ENCODE data around the gene ZSCAN32. TPM values are rescaled to one million over a fixed set of nuclear protein-coding genes. Genes with fewer than 3 reads are reported as not detected.
A peak's percentile ranks its signal among the peaks of the same experiment; 100 is the strongest.

ZSCAN32 gene
- total RNA-seq (2022) (14.1 and 16.6 TPM in 2 replicates), Bru-seq, nascent RNA (percentile 66 among the genes with signal in this experiment), BruChase-seq, experiment 1, labeled RNA remaining after a 2-hour chase (percentile 71 among the genes with signal in this experiment), BruChase-seq, experiment 2, labeled RNA remaining after a 6-hour chase (percentile 62 among the genes with signal in this experiment)
- long read RNA-seq, partial matches to known transcripts = 7 of 23 reads
- long read RNA-seq, other reads (novel, unspliced or antisense) = 8 of 23 reads

DNA sequence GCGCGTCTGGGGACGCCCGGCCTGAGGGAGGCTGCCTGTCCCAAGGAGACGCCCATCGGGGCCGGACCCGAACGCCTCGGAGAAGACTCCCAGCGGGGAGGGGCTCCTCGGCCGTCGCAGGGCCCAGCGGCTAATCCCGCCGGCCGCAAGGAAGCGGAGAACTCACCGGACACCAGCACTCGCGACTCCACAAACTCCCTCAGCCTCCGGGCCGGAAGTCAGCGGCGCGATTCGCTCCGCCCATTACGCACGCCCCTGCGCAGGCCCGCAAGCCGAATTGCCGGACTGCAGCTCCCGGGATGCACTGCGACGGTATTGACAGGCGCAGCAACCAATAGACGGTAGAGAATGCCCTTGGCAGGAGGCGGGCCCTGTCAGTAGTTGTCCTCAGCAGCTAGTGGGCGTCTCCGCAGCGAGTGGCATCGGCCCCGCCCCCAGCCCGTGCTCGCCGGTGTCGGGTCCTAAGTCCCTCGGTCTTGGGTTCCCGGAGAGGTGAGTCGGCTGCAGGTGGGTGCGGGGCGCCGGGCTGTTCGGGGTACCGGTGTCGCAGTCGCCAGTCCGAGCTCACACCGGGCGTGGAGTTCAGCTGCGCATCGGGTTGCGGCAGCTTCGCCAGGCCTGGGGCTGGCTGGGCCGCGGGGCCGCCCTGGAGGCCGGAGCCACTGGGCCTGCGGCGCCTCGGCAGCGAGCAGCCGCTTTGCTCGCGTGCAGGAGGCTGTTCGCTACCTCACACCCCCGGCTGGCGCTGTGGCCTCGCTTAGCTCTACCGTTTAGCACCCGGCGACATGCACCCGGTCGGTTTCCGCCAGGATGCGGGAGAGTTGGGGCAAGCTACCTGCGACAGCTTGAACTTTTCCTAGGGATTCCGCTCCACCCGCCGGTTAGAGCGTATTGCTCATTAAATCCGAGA lies at the start of gene ZSCAN32, which contains the start of gene ZNF174:
ZSCAN32 (minus strand) TSS at position 226 of the 910 bp plus-strand sequence. CDS start 3,447 bp downstream, outside the sequence.
ZNF174 (plus strand) TSS at position 437 of the 910 bp plus-strand sequence. CDS start 790 bp downstream, outside the sequence.
- Mint-ChIP-seq H3K4me3 (ENCODE audit: unreplicated experiment) (peak within 1 kb of the TSS; percentile 87), H3K27me3 (ENCODE audit: insufficient read depth, unreplicated experiment) (no peaks in the 10 kb centered on the region), H3K9me3 (ENCODE audit: unreplicated experiment) (no peaks in the 10 kb centered on the region), H3K4me1 (ENCODE audit: low read depth, unreplicated experiment) (peaks cover 5% of the 10 kb centered on the region), H3K36me3 (ENCODE audit: insufficient read depth, unreplicated experiment) (peaks cover 44% of the 10 kb centered on the region), H3K27ac (ENCODE audit: unreplicated experiment) (peak within 1 kb of the TSS; percentile 79)
- H3K9me3 ChIP-seq = peaks cover 1% of the 10 kb centered on the region; the same call in 1 of the 2 replicates
- peaks cover 2% of the 10 kb centered on the region for H3K36me3 ChIP-seq (ENCODE audit: control insufficient read depth, insufficient read depth, low read length)
- H3K4me3 ChIP-seq (ENCODE audit: low read depth, low read length) = peak within 1 kb of the TSS; percentile 83
- ChIA-PET POLR2A (interaction anchor here (0.5 to 2.2 kb wide), 9 partner anchors 43 to 276 kb away, joined by 3 to 25 read pairs (median 3); partner anchors contain the start of genes NAA60, ZNF263 and ZNF597), CTCF (interaction anchor here (0.5 to 2.1 kb wide), 4 partner anchors 42 to 250 kb away, joined by 3 to 10 read pairs (median 6); partner anchors contain the start of genes NAA60 and ZNF597)
- no TSS peak for BruUV-seq (replicated peaks)
- H3K27me3 ChIP-seq (replicated peaks; ENCODE audit: control insufficient read depth, insufficient read depth, low read length) = no peaks in the 10 kb centered on the region
- DNase-seq = peak; percentile 99
- H3K4me1 ChIP-seq = no peaks in the 10 kb centered on the region
- TF ChIP-seq, protein P1, sequence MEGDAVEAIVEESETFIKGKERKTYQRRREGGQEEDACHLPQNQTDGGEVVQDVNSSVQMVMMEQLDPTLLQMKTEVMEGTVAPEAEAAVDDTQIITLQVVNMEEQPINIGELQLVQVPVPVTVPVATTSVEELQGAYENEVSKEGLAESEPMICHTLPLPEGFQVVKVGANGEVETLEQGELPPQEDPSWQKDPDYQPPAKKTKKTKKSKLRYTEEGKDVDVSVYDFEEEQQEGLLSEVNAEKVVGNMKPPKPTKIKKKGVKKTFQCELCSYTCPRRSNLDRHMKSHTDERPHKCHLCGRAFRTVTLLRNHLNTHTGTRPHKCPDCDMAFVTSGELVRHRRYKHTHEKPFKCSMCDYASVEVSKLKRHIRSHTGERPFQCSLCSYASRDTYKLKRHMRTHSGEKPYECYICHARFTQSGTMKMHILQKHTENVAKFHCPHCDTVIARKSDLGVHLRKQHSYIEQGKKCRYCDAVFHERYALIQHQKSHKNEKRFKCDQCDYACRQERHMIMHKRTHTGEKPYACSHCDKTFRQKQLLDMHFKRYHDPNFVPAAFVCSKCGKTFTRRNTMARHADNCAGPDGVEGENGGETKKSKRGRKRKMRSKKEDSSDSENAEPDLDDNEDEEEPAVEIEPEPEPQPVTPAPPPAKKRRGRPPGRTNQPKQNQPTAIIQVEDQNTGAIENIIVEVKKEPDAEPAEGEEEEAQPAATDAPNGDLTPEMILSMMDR (IDR thresholded peaks at IDR 0.05; ENCODE audit: insufficient read depth in 1 of 2, low read depth in 1 of 2, low read length in 1 of 2, severe bottlenecking in 1 of 2, unreplicated experiment in 1 of 2) = no peak
- intact Hi-C loops (cut with micrococcal nuclease; ENCODE audit: unreplicated experiment) = loop anchor here (1.0 to 10.0 kb wide), 3 partner anchors 41 to 116 kb away; partner anchors contain the start of gene ZNF263

DNA sequence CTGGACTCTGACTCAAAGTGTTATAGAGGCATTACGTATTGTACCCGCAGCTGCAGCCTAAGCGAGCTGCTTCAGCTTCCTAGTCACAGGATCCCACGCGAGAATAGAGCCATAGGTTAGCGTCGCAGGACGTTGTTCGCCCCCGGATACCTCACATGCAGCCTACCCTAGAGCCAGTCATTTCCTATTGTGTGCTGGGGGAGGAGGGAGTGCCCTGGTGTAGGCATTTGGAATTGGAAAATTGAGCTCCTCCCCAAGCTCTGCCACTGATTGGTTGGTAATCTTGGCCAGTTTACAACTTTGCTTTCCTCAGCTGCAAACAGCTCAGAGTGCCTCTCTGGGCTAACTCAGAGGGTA lies 43.2 kb upstream of the ZSCAN32 start:
- TF ChIP-seq, protein P1 (IDR thresholded peaks at IDR 0.05; ENCODE audit: insufficient read depth in 1 of 2, low read depth in 1 of 2, low read length in 1 of 2, severe bottlenecking in 1 of 2, unreplicated experiment in 1 of 2) = no peak
- Mint-ChIP-seq H3K4me3 (ENCODE audit: unreplicated experiment) (peak overlapping the region; percentile 91), H3K4me1 (ENCODE audit: low read depth, unreplicated experiment) (no peaks in the 10 kb centered on the region), H3K27ac (ENCODE audit: unreplicated experiment) (peak overlapping the region; percentile 94), H3K36me3 (ENCODE audit: insufficient read depth, unreplicated experiment) (peaks cover 23% of the 10 kb centered on the region), H3K27me3 (ENCODE audit: insufficient read depth, unreplicated experiment) (no peaks in the 10 kb centered on the region), H3K9me3 (ENCODE audit: unreplicated experiment) (peaks cover 9% of the 10 kb centered on the region)
- no peaks in the 10 kb centered on the region for H3K27me3 ChIP-seq (replicated peaks; ENCODE audit: control insufficient read depth, insufficient read depth, low read length)
- DNase-seq = peak in 1 of 2 experiments; percentile 24
- no peaks in the 10 kb centered on the region for H3K36me3 ChIP-seq (ENCODE audit: control insufficient read depth, insufficient read depth, low read length)
- no peaks in the 10 kb centered on the region for H3K4me1 ChIP-seq
- TSS peak; percentile 84 for BruUV-seq (replicated peaks)
- H3K9me3 ChIP-seq = no peaks in the 10 kb centered on the region; the same call in 1 of the 2 replicates
- CTCF ChIA-PET = interaction anchor here (0.7 to 2.5 kb wide), 4 partner anchors 8 to 43 kb away, joined by 3 to 6 read pairs (median 4); partner anchors contain the start of genes ZNF174 and ZSCAN32
- peak overlapping the region; percentile 54 for H3K4me3 ChIP-seq (ENCODE audit: low read depth, low read length)
- POLR2A ChIA-PET = interaction anchor here (0.6 to 2.3 kb wide), 6 partner anchors 10 to 161 kb away, joined by 3 to 25 read pairs (median 8); partner anchors contain the start of genes TIGD7, ZNF174, ZNF263 and ZNF75A
- intact Hi-C loops (cut with micrococcal nuclease; ENCODE audit: unreplicated experiment) = loop anchor here (5.0 kb wide), 1 partner anchor 162 kb away; the partner anchor contains the start of gene ZNF263

All from Caco-2 (cell line).